T-cell (primary cell): ENCODE results near the gene SLC43A3. TPM values are rescaled to one million over a fixed set of nuclear protein-coding genes. Genes with fewer than 3 reads are reported as not detected.

Experiments
- ATAC-seq, 4 experiments: fragments of 200-7000 bp in 3 of 4; fragments of 150-1000 bp in 1 of 4; cut with Tn5 transposase; replicated peaks in 1 of 4; 1 replicate in 3 of 4; 2 replicates in 1 of 4; pipeline ENCODE4 v1.10.0; 2021; ENCODE audit warnings: moderate library complexity in 3 of 4, mild to moderate bottlenecking in 2 of 4, moderate number of reproducible peaks in 1 of 4
- CTCF ChIA-PET, 2 donors: fragments of 300-600 bp; sonication (Branson Sonifier 250); formaldehyde crosslinking; loops; one replicate each; lab custom pipeline; 2022; ENCODE audit warnings: antibody characterized with exemption in 2 of 2; lab: Charles Lee
- POLR2A ChIA-PET, 2 donors: fragments of 300-600 bp; sonication (Branson Sonifier 250); formaldehyde crosslinking; loops; one replicate each; lab custom pipeline; 2022; ENCODE audit warnings: antibody characterized with exemption in 2 of 2; lab: Charles Lee
- DNase-seq, 35 experiments: peaks; one replicate each; pipeline versions ENCODE4 v3.0.0 to v3.0.0-alpha.2; 2013 to 2023
- H3K27ac ChIP-seq: one replicate; pipeline ENCODE4 v1.5.1; 2013; ENCODE audit warnings: low read length
- H3K27me3 ChIP-seq, 2 experiments: replicated peaks in 1 of 2; 1 replicate in 1 of 2; 2 replicates in 1 of 2; pipeline versions ENCODE4 v1.6.1 to v1.7.0; 2013; ENCODE audit warnings: low read length in 1 of 2, mixed read lengths in 1 of 2; ENCODE audit not compliant: control insufficient read depth in 2 of 2, insufficient read depth in 2 of 2; ENCODE audit errors: extremely low read depth in 1 of 2
- H3K36me3 ChIP-seq, 2 donors: 1 replicate in 1 of 2; 2 replicates in 1 of 2; pipeline versions ENCODE4 v1.6.1 to v1.7.0; 2013; ENCODE audit warnings: low read length in 1 of 2; ENCODE audit not compliant: control insufficient read depth in 2 of 2, insufficient read depth in 1 of 2; ENCODE audit errors: extremely low read depth in 1 of 2
- H3K4me1 ChIP-seq, 2 experiments: 1 replicate in 1 of 2; 2 replicates in 1 of 2; pipeline versions ENCODE4 v1.6.1 to v1.7.0; 2013; ENCODE audit warnings: low read length in 2 of 2, mixed read lengths in 1 of 2; ENCODE audit not compliant: insufficient read depth in 2 of 2, control insufficient read depth in 1 of 2; ENCODE audit errors: extremely low read depth in 1 of 2
- H3K4me3 ChIP-seq, 2 donors: 1 replicate in 1 of 2; 2 replicates in 1 of 2; pipeline versions ENCODE4 v1.5.1 to v1.7.0; 2013; ENCODE audit warnings: mild to moderate bottlenecking in 2 of 2, low read length in 1 of 2, moderate library complexity in 1 of 2; ENCODE audit not compliant: control insufficient read depth in 1 of 2; ENCODE audit errors: extremely low read depth in 1 of 2
- H3K9me3 ChIP-seq: 2 replicates; pipeline ENCODE4 v1.7.0; 2013
- H3K27ac Mint-ChIP-seq, 2 donors: one replicate each; pipeline ENCODE4 v1.8.0; 2020 to 2021; ENCODE audit warnings: mild to moderate bottlenecking in 2 of 2, mixed read lengths in 2 of 2
- H3K27me3 Mint-ChIP-seq, 2 donors: one replicate each; pipeline ENCODE4 v1.8.0; 2021 to 2022; ENCODE audit warnings: mixed read lengths in 2 of 2
- H3K36me3 Mint-ChIP-seq: one replicate; pipeline ENCODE4 v1.8.0; 2021; ENCODE audit warnings: mixed read lengths
- H3K4me1 Mint-ChIP-seq, 3 donors: one replicate each; pipeline ENCODE4 v1.8.0; 2020 to 2022; ENCODE audit warnings: mixed read lengths in 3 of 3, mild to moderate bottlenecking in 1 of 3
- H3K4me3 Mint-ChIP-seq, 3 donors: one replicate each; pipeline ENCODE4 v1.8.0; 2020 to 2022; ENCODE audit warnings: mild to moderate bottlenecking in 3 of 3, mixed read lengths in 3 of 3, moderate library complexity in 3 of 3
- H3K9me3 Mint-ChIP-seq, 3 donors: one replicate each; pipeline ENCODE4 v1.8.0; 2020 to 2022; ENCODE audit warnings: mixed read lengths in 3 of 3
- WGBS: methylation state at CpG from one replicate; pipeline ENCODE4 v1.1.5; 2013; ENCODE audit warnings: missing lambda C conversion rate; ENCODE audit not compliant: insufficient coverage; 5-methylcytosine and 5-hydroxymethylcytosine counted together
- total RNA-seq, 35 experiments: library from RNA in 6 of 35; stranded (reverse) in 6 of 35; fragments of 120-200 nt in 1 of 35; gene quantifications; one replicate each; pipeline versions ENCODE4 v1.2.1 to v1.2.4 and lab custom pipeline; 2013 to 2026

The SLC43A3 gene
- total RNA-seq, 5 donors from 2014 or later (not counting 1 experiment from before 2014, with no cell fraction given): 9.9 to 18.1 (median 13.6) TPM

DNA sequence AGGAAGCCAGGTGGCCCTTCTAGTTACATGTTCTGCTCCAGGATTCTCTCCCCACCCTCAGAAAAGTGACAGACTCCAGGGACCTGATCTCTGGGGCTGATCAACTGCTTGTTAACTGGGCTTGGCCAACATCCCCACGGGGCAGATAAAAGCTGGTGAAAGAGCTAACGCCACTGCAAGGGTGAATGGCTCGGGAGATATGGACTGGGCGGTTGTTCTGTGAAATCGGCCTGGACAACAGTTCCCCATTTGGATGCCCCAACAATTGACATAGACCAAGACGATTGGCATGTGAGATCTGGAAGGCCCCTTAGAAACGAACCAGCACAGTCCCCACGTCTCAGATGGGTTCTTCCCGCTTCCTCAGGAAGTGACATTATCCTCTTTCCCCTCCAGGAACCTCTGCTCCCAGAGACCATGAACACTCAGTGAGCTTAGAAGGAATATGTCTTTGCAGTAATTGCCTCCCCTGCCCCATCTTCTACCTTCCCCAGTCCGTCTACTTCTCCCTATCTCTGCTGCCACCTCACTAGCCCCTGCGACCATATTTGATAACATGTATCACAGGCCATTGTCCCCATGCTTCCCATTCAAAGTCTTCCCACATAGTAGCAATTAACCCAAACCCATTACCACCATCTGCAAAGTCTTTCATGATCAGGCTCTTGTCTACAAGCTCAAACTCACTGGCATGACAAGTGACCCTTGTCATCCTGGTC, 30.9 kb downstream of the SLC43A3 start:
- DNase-seq (no peak), ATAC-seq (no peak)
- no peak overlapping the region for H3K4me3 ChIP-seq
- no peaks in the 10 kb centered on the region for H3K27me3 ChIP-seq
- H3K27ac ChIP-seq: no peak overlapping the region
- H3K4me1 Mint-ChIP-seq: no peaks in the 10 kb centered on the region
- H3K4me1 ChIP-seq: no peaks in the 10 kb centered on the region
- no peaks in the 10 kb centered on the region for H3K36me3 Mint-ChIP-seq
- 92% methylated on average over 9 of the region's 11 CpGs for WGBS
- no peak overlapping the region for H3K4me3 Mint-ChIP-seq
- H3K9me3 Mint-ChIP-seq: no peaks in the 10 kb centered on the region
- CTCF ChIA-PET: interaction anchor here in 1 of 2 donors (0.6 kb wide), 1 partner anchor 145 kb away, joined by 3 read pairs; no protein-coding TSS in a partner anchor
- no peaks in the 10 kb centered on the region for H3K9me3 ChIP-seq
- no peaks in the 10 kb centered on the region for H3K27me3 Mint-ChIP-seq
- H3K27ac Mint-ChIP-seq: no peak overlapping the region
- POLR2A ChIA-PET: no interaction called here
- no peaks in the 10 kb centered on the region for H3K36me3 ChIP-seq

DNA sequence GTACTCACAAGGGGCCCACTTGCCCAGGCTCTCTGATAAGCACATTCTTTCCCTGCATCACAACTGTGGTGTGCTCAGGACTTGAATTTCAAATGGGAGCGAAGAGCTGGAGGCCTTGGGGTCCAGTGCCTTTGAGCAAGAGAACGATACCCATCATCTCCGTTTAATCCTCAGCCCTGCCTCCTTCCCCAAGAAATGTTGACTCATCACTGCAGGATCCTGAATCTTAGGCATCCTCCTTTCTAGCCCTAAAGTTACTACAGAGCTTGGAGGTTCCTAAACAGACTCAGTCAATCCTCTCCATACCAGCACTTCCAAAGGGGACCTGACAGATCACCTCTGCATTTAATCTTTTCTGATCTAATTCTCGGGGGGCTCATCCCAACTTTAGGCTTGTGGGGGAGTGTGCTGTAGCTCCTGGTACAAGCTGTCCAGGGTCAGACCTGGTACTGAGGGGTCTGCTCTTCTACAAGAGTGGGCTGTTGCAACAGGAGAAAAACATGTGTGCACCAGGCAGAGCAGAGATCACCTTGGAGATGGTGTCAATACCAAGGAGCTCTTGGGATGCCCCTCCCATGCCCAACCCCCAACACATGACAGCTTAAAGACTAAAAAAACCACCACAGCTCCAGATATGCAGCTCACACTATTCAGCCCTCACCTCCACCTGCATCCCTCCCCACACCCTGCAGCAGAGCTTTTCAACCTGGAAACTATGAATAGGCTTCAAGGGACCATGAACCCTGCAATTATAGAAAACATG, 32.5 kb downstream of the SLC43A3 start:
- ATAC-seq (no peak), DNase-seq (no peak)
- Histone ChIP-seq H3K4me3 (no peak overlapping the region), H3K36me3 (no peaks in the 10 kb centered on the region), H3K4me1 (no peaks in the 10 kb centered on the region), H3K27ac (no peak overlapping the region), H3K27me3 (no peaks in the 10 kb centered on the region), H3K9me3 (no peaks in the 10 kb centered on the region)
- no peaks in the 10 kb centered on the region for H3K36me3 Mint-ChIP-seq
- ChIA-PET POLR2A (no interaction called here), CTCF (interaction anchor here (0.5 to 0.6 kb wide), 3 partner anchors 64 to 399 kb away, joined by 3 read pairs; no protein-coding TSS in a partner anchor)
- WGBS: 93% methylated on average over 3 of the region's 4 CpGs
- H3K27me3 Mint-ChIP-seq: peaks cover 0 to under 1% of the 10 kb centered on the region in 2 donors
- no peaks in the 10 kb centered on the region for H3K9me3 Mint-ChIP-seq
- no peak overlapping the region for H3K27ac Mint-ChIP-seq
- H3K4me3 Mint-ChIP-seq: no peak overlapping the region
- no peaks in the 10 kb centered on the region for H3K4me1 Mint-ChIP-seq

DNA sequence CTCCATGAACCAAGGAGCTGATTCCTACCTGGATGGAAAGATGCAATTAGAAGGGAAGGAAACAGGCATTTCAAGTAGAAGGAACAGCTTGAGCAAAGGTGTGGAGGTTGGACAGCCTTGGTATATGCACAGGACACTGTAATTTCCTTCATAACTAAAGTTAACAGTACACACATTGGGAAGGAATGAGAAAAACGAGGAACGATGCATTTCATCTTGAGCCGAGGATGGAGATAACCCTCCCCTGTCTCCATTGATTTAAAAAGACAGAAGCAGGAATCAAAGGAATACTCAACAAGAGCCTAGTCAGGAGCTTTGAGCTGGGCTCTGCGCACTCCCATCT, 34.2 kb downstream of the SLC43A3 start:
- Mint-ChIP-seq H3K4me1 (no peaks in the 10 kb centered on the region), H3K9me3 (no peaks in the 10 kb centered on the region), H3K27ac (no peak overlapping the region), H3K36me3 (no peaks in the 10 kb centered on the region), H3K4me3 (no peak overlapping the region), H3K27me3 (peaks cover 0 to 4% of the 10 kb centered on the region in 2 donors)
- Histone ChIP-seq H3K9me3 (no peaks in the 10 kb centered on the region), H3K27ac (no peak overlapping the region), H3K27me3 (no peaks in the 10 kb centered on the region), H3K4me3 (no peak overlapping the region), H3K36me3 (no peaks in the 10 kb centered on the region), H3K4me1 (no peaks in the 10 kb centered on the region)
- POLR2A ChIA-PET: no interaction called here
- CTCF ChIA-PET: no interaction called here
- ATAC-seq (no peak), DNase-seq (no peak)
- WGBS: no CpG with 5 or more reads among the region's 4 CpGs

DNA sequence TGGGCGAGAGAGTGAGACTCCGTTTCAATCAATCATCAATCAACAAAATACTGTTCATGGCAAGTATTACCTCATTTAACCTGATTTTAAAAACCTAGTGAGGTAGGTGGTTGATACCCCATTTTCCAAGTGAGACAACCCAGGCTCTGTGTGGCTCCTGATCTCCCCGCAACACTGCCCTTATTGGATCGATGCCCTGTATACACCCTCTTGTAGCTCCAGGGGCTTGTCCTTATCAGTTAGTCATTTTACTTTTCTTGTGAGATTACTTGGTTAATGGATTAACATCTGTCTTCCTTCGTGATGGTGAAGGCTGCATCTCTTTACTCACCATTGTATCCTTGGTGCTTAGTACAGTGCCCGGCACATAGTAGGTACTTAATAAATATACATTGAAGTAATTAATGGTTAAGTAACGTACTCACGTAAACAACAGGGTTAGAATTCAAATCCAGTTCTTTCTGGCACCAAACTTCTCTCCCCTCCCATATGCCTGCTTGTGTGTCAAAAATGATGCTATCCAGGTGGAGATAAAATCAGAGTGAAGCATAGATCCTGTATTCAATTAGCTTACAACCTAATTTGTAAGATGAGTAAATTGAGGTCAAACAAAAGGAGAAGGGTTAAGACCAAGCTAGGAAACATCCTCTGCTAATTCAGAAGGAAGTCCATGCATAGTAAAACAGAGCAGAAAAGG, 34.7 kb downstream of the SLC43A3 start:
- CTCF ChIA-PET: no interaction called here
- DNase-seq: no peak
- POLR2A ChIA-PET: no interaction called here
- H3K4me1 Mint-ChIP-seq: no peaks in the 10 kb centered on the region
- H3K27ac Mint-ChIP-seq: no peak overlapping the region
- Histone ChIP-seq H3K9me3 (no peaks in the 10 kb centered on the region), H3K4me3 (no peak overlapping the region), H3K27ac (no peak overlapping the region), H3K27me3 (no peaks in the 10 kb centered on the region), H3K36me3 (no peaks in the 10 kb centered on the region), H3K4me1 (no peaks in the 10 kb centered on the region)
- no peaks in the 10 kb centered on the region for H3K9me3 Mint-ChIP-seq
- ATAC-seq: no peak
- no peaks in the 10 kb centered on the region for H3K36me3 Mint-ChIP-seq
- H3K4me3 Mint-ChIP-seq: no peak overlapping the region
- H3K27me3 Mint-ChIP-seq: peaks cover 0 to 4% of the 10 kb centered on the region in 2 donors
- WGBS: no CpG with 5 or more reads among the region's 8 CpGs

DNA sequence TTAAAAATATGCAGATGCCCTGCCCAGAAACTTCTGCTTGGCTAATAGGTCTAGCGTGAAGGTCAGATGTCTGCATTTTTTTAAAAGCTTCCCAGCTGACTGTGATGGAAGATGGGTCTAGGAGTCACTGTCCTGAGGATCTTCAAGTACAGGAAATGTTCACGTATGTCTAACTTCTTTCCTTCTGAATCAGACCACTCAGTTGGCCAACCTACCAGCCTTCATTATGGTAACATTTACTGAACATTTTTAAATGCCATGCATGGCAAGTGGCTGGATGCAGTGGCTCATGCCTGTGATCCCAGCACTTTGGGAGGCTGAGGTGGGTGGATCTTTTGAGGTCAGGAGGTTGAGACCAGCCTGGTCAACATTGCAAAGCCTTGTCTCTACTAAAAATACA, 35.4 kb downstream of the SLC43A3 start:
- H3K27ac ChIP-seq: no peak overlapping the region
- ATAC-seq (no peak), DNase-seq (no peak)
- H3K27me3 ChIP-seq: no peaks in the 10 kb centered on the region
- H3K36me3 Mint-ChIP-seq: no peaks in the 10 kb centered on the region
- CTCF ChIA-PET: no interaction called here
- H3K4me1 Mint-ChIP-seq: no peaks in the 10 kb centered on the region
- no peaks in the 10 kb centered on the region for H3K36me3 ChIP-seq
- no peaks in the 10 kb centered on the region for H3K9me3 ChIP-seq
- POLR2A ChIA-PET: no interaction called here
- H3K27ac Mint-ChIP-seq: no peak overlapping the region
- no peaks in the 10 kb centered on the region for H3K9me3 Mint-ChIP-seq
- no peaks in the 10 kb centered on the region for H3K4me1 ChIP-seq
- no peak overlapping the region for H3K4me3 Mint-ChIP-seq
- H3K4me3 ChIP-seq: no peak overlapping the region
- 78% methylated on average over 1 of the region's 2 CpGs for WGBS
- peaks cover 0 to 4% of the 10 kb centered on the region in 2 donors for H3K27me3 Mint-ChIP-seq

DNA sequence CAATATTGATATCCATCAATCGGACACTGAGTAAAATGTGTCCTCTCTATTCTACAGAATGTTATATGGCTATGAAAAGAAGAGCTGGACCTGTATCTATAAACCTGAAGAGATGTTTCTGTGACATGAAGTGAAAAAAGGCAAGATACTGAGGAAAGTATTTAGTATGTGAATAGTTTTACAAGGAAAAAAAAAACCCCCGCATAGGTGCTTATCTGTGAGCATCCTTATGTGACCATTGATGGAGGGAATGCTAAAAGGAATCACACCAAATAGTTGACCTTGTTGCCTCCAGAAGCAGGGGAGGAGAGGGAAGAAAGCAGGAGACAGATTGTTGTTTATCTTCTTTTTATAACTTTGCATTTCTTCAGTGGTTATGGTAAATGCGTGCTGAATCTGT, 35.8 kb downstream of the SLC43A3 start:
- Histone ChIP-seq H3K9me3 (no peaks in the 10 kb centered on the region), H3K4me1 (no peaks in the 10 kb centered on the region), H3K27ac (no peak overlapping the region), H3K4me3 (no peak overlapping the region), H3K36me3 (no peaks in the 10 kb centered on the region), H3K27me3 (no peaks in the 10 kb centered on the region)
- H3K4me3 Mint-ChIP-seq: no peak overlapping the region
- ATAC-seq (no peak), DNase-seq (no peak)
- POLR2A ChIA-PET: interaction anchor here in 1 of 2 donors (0.6 kb wide), 1 partner anchor 39 kb away, joined by 5 read pairs; no protein-coding TSS in a partner anchor
- CTCF ChIA-PET: no interaction called here
- no peaks in the 10 kb centered on the region for H3K4me1 Mint-ChIP-seq
- H3K27ac Mint-ChIP-seq: no peak overlapping the region
- peaks cover 0 to 4% of the 10 kb centered on the region in 2 donors for H3K27me3 Mint-ChIP-seq
- no peaks in the 10 kb centered on the region for H3K9me3 Mint-ChIP-seq
- H3K36me3 Mint-ChIP-seq: no peaks in the 10 kb centered on the region
- WGBS: 89% methylated on average over 1 of the region's 3 CpGs
